ENCODE data around the gene FANCM. TPM values are rescaled to one million over a fixed set of nuclear protein-coding genes. Genes with fewer than 3 reads are reported as not detected.
"Not testable (repeated sequence)": the region's sequence is repeated elsewhere in the genome, so short reads cannot be mapped to it uniquely, and the experiment has no call there.

FANCM gene
- total RNA-seq, 4 donors from 2014 or later = 4.4 to 6.8 (median 5.6) TPM

- Histone ChIP-seq H3K36me3 (peaks cover 0 to 61% (median 0%) of the 10 kb centered on the region in 3 donors), H3K4me1 (peaks cover 0 to 12% (median 0%) of the 10 kb centered on the region in 3 donors), H3K4me3 (no peak overlapping the region), H3K27me3 (no peaks in the 10 kb centered on the region), H3K27ac (no peak overlapping the region), H3K9me3 (no peaks in the 10 kb centered on the region)
- no peak for DNase-seq
- 54 to 70% methylated on average over 1 of the region's 1 CpG for WGBS, 2 donors
- intact Hi-C loops (cut with DNase I) = no loop called here
- TF ChIP-seq POLR2A (IDR thresholded peaks at IDR 0.05) (no peak), CTCF (IDR thresholded peaks at IDR 0.05) (no peak)
These were observed 66.2 kb downstream of the FANCM start for GRCh38 chr14:45201905-45202304.

- DNase-seq = no peak
- intact Hi-C loops (cut with DNase I) = no loop called here
- Histone ChIP-seq H3K4me3 (no peak overlapping the region), H3K9me3 (no peaks in the 10 kb centered on the region), H3K4me1 (peaks cover 0 to under 1% (median 0%) of the 10 kb centered on the region in 3 donors), H3K27ac (no peak overlapping the region), H3K27me3 (no peaks in the 10 kb centered on the region), H3K36me3 (peaks cover 0 to 79% (median 0%) of the 10 kb centered on the region in 3 donors)
- TF ChIP-seq POLR2A (IDR thresholded peaks at IDR 0.05) (no peak), CTCF (IDR thresholded peaks at IDR 0.05) (no peak)
These were observed 68.5 kb downstream of the FANCM start for GRCh38 chr14:45204241-45204640.

- H3K27ac ChIP-seq = no peak overlapping the region
- no peaks in the 10 kb centered on the region for H3K27me3 ChIP-seq
- 86 to 90% methylated on average over 1 of the region's 1 CpG for WGBS, 2 donors
- H3K4me3 ChIP-seq = no peak overlapping the region
- H3K36me3 ChIP-seq = peaks cover 0 to 96% (median 0%) of the 10 kb centered on the region in 3 donors
- no peak for TF ChIP-seq POLR2A (IDR thresholded peaks at IDR 0.05)
- no peak for TF ChIP-seq CTCF (IDR thresholded peaks at IDR 0.05)
- no peaks in the 10 kb centered on the region for H3K4me1 ChIP-seq
- no peaks in the 10 kb centered on the region for H3K9me3 ChIP-seq
- DNase-seq = no peak
- intact Hi-C loops (cut with DNase I) = no loop called here
These were observed 74.4 kb downstream of the FANCM start for GRCh38 chr14:45210159-45210558.

- Histone ChIP-seq H3K36me3 (peaks cover 0 to 96% (median 0%) of the 10 kb centered on the region in 3 donors), H3K9me3 (no peaks in the 10 kb centered on the region), H3K27ac (no peak overlapping the region), H3K27me3 (no peaks in the 10 kb centered on the region), H3K4me1 (no peaks in the 10 kb centered on the region), H3K4me3 (no peak overlapping the region)
- no peak for DNase-seq
- no peak for TF ChIP-seq POLR2A (IDR thresholded peaks at IDR 0.05)
- TF ChIP-seq CTCF (IDR thresholded peaks at IDR 0.05) = no peak
- 92 to 100% methylated on average over 1 of the region's 1 CpG for WGBS, 2 donors
- intact Hi-C loops (cut with DNase I) = no loop called here
These were observed 75.6 kb downstream of the FANCM start for GRCh38 chr14:45211295-45211694.

- H3K36me3 ChIP-seq = peaks cover 0 to 94% (median 0%) of the 10 kb centered on the region in 3 donors
- no peaks in the 10 kb centered on the region for H3K9me3 ChIP-seq
- intact Hi-C loops (cut with DNase I) = no loop called here
- H3K4me3 ChIP-seq = no peak overlapping the region
- H3K27me3 ChIP-seq = no peaks in the 10 kb centered on the region
- H3K4me1 ChIP-seq = no peaks in the 10 kb centered on the region
- TF ChIP-seq CTCF (IDR thresholded peaks at IDR 0.05) = no peak
- TF ChIP-seq POLR2A (IDR thresholded peaks at IDR 0.05) = no peak
- H3K27ac ChIP-seq = no peak overlapping the region
- WGBS, 2 donors = 73 to 85% methylated on average over 3 of the region's 3 CpGs
- DNase-seq = no peak
These were observed 76.5 kb downstream of the FANCM start for GRCh38 chr14:45212231-45212630.

- WGBS, 2 donors = no CpG with 5 or more reads among the region's 1 CpG
- intact Hi-C loops (cut with DNase I); DNase-seq; H3K9me3 ChIP-seq; H3K27me3 ChIP-seq; H3K27ac ChIP-seq; H3K4me1 ChIP-seq; H3K4me3 ChIP-seq: not testable (repeated sequence)
- H3K36me3 ChIP-seq = peaks cover 0 to 98% (median 0%) of the 10 kb centered on the region in 3 donors
These were observed 78.0 kb downstream of the FANCM start for GRCh38 chr14:45213716-45214115.

- H3K27ac ChIP-seq; intact Hi-C loops (cut with DNase I); DNase-seq; H3K4me3 ChIP-seq; H3K4me1 ChIP-seq; H3K9me3 ChIP-seq; H3K27me3 ChIP-seq: not testable (repeated sequence)
- 93 to 98% methylated on average over 6 of the region's 6 CpGs for WGBS, 2 donors
- peaks cover 0 to 92% (median 0%) of the 10 kb centered on the region in 3 donors for H3K36me3 ChIP-seq
These were observed 78.6 kb downstream of the FANCM start for GRCh38 chr14:45214341-45214740.

Measured in esophagus squamous epithelium (tissue), 5 donors.